PC-9 (cell line): ENCODE data around the gene ARHGEF37. TPM values are rescaled to one million over a fixed set of nuclear protein-coding genes. Genes with fewer than 3 reads are reported as not detected.
A peak's percentile ranks its signal among the peaks of the same experiment; 100 is the strongest.
"Not testable (repeated sequence)": the region's sequence is repeated elsewhere in the genome, so short reads cannot be mapped to it uniquely, and the experiment has no call there.

ENCODE experiments used
- BruUV-seq: library from RNA; stranded (reverse); fragments of 400-500 nt; replicated peaks from 2 replicates; lab custom pipeline; 2021; lab: Mats Ljungman, UMichigan
- CTCF ChIA-PET: fragments of 300-600 bp; sonication (Branson Sonifier 250); formaldehyde crosslinking; loops from one replicate; lab custom pipeline; 2022; ENCODE audit warnings: antibody characterized with exemption; lab: Charles Lee
- POLR2A ChIA-PET: fragments of 300-600 bp; sonication (Branson Sonifier 250); formaldehyde crosslinking; loops from one replicate; lab custom pipeline; 2022; ENCODE audit warnings: antibody characterized with exemption; ENCODE audit not compliant: unreplicated experiment; lab: Charles Lee
- DNase-seq, 2 experiments: peaks; one replicate each; pipeline versions ENCODE4 v3.0.0 to v3.0.0-alpha.2; 2015 to 2022; ENCODE audit warnings: mixed read lengths in 1 of 2
- H2AFZ ChIP-seq: fragments of 200-600 bp; sonication (generic); 2 replicates; pipeline ENCODE4 v1.8.1; 2017; ENCODE audit warnings: antibody characterized with exemption
- H3F3A ChIP-seq: fragments of 200-600 bp; sonication (generic); 2 replicates; pipeline ENCODE4 v1.8.1; 2017; ENCODE audit warnings: antibody characterized with exemption, mild to moderate bottlenecking, low read depth; ENCODE audit not compliant: insufficient read depth
- H3K27ac ChIP-seq: fragments of 200-600 bp; sonication (generic); 2 replicates; pipeline ENCODE4 v1.6.1; 2016; ENCODE audit warnings: mixed run types
- H3K27me3 ChIP-seq: fragments of 200-600 bp; sonication (generic); 2 replicates; pipeline ENCODE4 v1.6.1; 2016; ENCODE audit warnings: low read depth, mixed run types; ENCODE audit not compliant: insufficient read depth
- H3K36me3 ChIP-seq: fragments of 200-600 bp; sonication (generic); 2 replicates; pipeline ENCODE4 v1.6.1; 2016; ENCODE audit warnings: low read depth, mixed run types
- H3K4me1 ChIP-seq: fragments of 200-600 bp; sonication (generic); replicated peaks from 2 replicates; pipeline ENCODE4 v1.6.1; 2016; ENCODE audit warnings: mixed run types; ENCODE audit not compliant: insufficient read depth
- H3K4me2 ChIP-seq: fragments of 200-600 bp; sonication (generic); 2 replicates; pipeline ENCODE4 v1.6.1; 2017; ENCODE audit warnings: mixed run types
- H3K4me3 ChIP-seq: fragments of 200-600 bp; sonication (generic); 2 replicates; pipeline ENCODE4 v1.6.1; 2016; ENCODE audit warnings: mixed run types
- H3K79me2 ChIP-seq: fragments of 200-600 bp; sonication (generic); 2 replicates; pipeline ENCODE4 v1.6.1; 2017; ENCODE audit warnings: low read depth, mixed run types
- H3K9me2 ChIP-seq: fragments of 200-600 bp; sonication (generic); 2 replicates; pipeline ENCODE4 v1.8.1; 2017; ENCODE audit warnings: mild to moderate bottlenecking; ENCODE audit not compliant: insufficient read depth
- H3K9me3 ChIP-seq: fragments of 200-600 bp; sonication (generic); 2 replicates; pipeline ENCODE4 v1.8.1; 2016; ENCODE audit warnings: low read depth; ENCODE audit not compliant: insufficient read depth
- H4K20me1 ChIP-seq: fragments of 200-600 bp; sonication (generic); 2 replicates; pipeline ENCODE4 v1.8.1; 2017; ENCODE audit not compliant: insufficient read depth
- EZH2 ChIP-seq: fragments of 200-600 bp; sonication (generic); IDR thresholded peaks from 2 replicates; pipeline ENCODE4 v1.8.0; 2017; ENCODE audit warnings: antibody characterized with exemption, low read depth
- intact Hi-C: fragments of 100-400 bp; cut with micrococcal nuclease; formaldehyde crosslinking; loops from one replicate; pipeline ENCODE4 v1.10.0; 2022; ENCODE audit not compliant: unreplicated experiment
- total RNA-seq: library from RNA; stranded (reverse); gene quantifications from 2 replicates; pipeline ENCODE4 v1.2.3, GENCODE V29; 2021
- TF ChIP-seq, protein P1 (sequence below): fragments of 200-600 bp; sonication (generic); conservative IDR thresholded peaks from 2 replicates; pipeline ENCODE4 v1.6.1; 2017; ENCODE audit warnings: mixed run types, antibody characterized with exemption, mild to moderate bottlenecking, moderate library complexity

The ARHGEF37 gene
- total RNA-seq, 1 experiment from 2014 or later = 5.5 TPM

DNA sequence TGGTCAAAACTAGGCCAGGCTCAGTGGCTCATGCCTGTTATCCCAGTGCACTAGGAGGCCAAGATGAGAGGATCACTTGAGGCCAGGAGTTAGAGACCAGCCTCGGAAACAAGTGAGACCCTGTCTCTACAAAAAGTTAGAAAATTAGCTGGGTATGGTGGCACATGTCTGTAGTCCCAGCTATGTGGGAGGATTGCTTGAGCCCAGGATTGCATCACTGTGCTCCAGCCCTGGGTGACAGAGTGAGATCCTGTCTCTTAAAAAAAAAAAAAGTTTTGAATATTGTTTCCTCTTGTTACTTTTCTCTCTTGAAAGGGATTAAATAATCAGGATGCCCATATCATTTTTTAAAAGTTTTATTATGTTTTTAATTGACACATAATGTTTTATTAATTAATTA lies 7.6 kb downstream of the ARHGEF37 start:
- H3K36me3 ChIP-seq = no peaks in the 10 kb centered on the region
- ChIA-PET POLR2A (no interaction called here), CTCF (no interaction called here)
- intact Hi-C loops = no loop called here
- no peak overlapping the region for H3K4me3 ChIP-seq
- H4K20me1 ChIP-seq = no peaks in the 10 kb centered on the region
- no peaks in the 10 kb centered on the region for H3K27me3 ChIP-seq
- no peak overlapping the region for H2AFZ ChIP-seq
- peaks cover 20% of the 10 kb centered on the region for H3K4me1 ChIP-seq
- H3K4me2 ChIP-seq = no peak overlapping the region
- H3K9me2 ChIP-seq = no peaks in the 10 kb centered on the region
- H3K27ac ChIP-seq = no peak overlapping the region
- H3K79me2 ChIP-seq = no peaks in the 10 kb centered on the region
- peaks cover 15% of the 10 kb centered on the region for H3F3A ChIP-seq
- H3K9me3 ChIP-seq = peaks cover 6% of the 10 kb centered on the region; the same call in 1 of the 2 replicates
- DNase-seq = no peak
- BruUV-seq = no TSS peak
- TF ChIP-seq, protein P1, sequence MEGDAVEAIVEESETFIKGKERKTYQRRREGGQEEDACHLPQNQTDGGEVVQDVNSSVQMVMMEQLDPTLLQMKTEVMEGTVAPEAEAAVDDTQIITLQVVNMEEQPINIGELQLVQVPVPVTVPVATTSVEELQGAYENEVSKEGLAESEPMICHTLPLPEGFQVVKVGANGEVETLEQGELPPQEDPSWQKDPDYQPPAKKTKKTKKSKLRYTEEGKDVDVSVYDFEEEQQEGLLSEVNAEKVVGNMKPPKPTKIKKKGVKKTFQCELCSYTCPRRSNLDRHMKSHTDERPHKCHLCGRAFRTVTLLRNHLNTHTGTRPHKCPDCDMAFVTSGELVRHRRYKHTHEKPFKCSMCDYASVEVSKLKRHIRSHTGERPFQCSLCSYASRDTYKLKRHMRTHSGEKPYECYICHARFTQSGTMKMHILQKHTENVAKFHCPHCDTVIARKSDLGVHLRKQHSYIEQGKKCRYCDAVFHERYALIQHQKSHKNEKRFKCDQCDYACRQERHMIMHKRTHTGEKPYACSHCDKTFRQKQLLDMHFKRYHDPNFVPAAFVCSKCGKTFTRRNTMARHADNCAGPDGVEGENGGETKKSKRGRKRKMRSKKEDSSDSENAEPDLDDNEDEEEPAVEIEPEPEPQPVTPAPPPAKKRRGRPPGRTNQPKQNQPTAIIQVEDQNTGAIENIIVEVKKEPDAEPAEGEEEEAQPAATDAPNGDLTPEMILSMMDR = no peak
- no peak for TF ChIP-seq EZH2

DNA sequence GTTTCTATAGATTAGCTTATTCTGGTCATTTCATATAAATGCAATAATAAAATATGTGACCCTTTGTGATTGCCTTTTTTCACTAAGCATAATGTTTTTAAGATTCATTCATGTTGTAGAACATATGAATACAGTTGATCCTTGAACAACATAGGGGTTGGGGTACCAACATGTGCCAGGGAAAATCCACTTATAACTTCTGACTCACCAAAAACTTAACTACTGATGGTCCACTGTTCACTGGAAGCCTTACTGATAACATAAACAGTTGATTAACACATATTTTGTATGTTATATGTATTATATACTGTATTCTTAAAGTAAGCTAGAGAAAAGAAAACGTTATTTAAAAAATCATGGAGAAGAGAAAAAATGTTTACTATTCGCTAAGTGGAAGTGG lies 12.1 kb downstream of the ARHGEF37 start:
- peaks cover 10% of the 10 kb centered on the region for H3K4me1 ChIP-seq
- H3K79me2 ChIP-seq = no peaks in the 10 kb centered on the region
- H3K9me3 ChIP-seq = no peaks in the 10 kb centered on the region
- no peak overlapping the region for H2AFZ ChIP-seq
- TF ChIP-seq, protein P1 = no peak
- TF ChIP-seq EZH2 = no peak
- no peaks in the 10 kb centered on the region for H4K20me1 ChIP-seq
- no peaks in the 10 kb centered on the region; the same call in 1 of the 2 replicates for H3F3A ChIP-seq
- CTCF ChIA-PET = interaction anchor here (0.7 to 0.9 kb wide), 2 partner anchors 12 to 155 kb away, joined by 3 read pairs; no protein-coding TSS in a partner anchor
- intact Hi-C loops = no loop called here
- POLR2A ChIA-PET = no interaction called here
- no peak overlapping the region for H3K4me2 ChIP-seq
- no peak for DNase-seq
- H3K36me3 ChIP-seq = no peaks in the 10 kb centered on the region
- no peaks in the 10 kb centered on the region for H3K27me3 ChIP-seq
- H3K27ac ChIP-seq = no peak overlapping the region
- H3K9me2 ChIP-seq = no peaks in the 10 kb centered on the region
- H3K4me3 ChIP-seq = no peak overlapping the region
- BruUV-seq = no TSS peak

DNA sequence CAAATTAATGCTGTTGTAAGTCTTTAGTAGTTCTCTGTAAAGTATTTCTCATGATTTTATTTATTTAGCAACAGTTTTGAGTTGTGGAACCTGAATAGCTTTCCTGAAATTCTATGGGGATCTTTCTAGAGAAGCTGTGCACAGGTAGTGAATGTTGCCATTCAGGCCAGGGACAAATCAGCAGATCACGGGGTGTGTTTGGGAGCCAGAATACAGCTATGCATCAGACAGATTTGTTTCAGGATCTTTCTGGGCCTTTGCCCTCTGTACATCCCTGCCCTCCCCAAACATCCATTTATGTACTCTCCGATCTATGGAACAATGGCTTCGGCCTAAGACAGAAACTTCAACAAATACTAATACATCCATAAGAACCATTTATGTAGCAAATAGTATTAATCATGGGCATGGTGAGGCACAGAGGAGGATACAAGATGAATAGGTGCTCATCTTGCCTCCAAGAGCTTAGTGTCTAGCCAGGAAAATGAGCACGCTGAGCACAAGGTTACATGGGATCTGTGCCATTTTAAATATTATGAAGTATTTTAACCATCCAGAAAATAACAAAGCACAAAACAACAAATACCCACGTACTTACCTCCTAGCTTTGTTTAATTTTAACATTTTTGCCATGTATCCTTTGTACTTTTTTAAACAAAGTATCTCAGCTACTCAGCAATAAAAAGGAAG lies 13.1 kb downstream of the ARHGEF37 start:
- Histone ChIP-seq H3K9me2 (no peaks in the 10 kb centered on the region), H4K20me1 (no peaks in the 10 kb centered on the region), H3K4me2 (0 out of 2 replicates have a peak overlapping the region, but pooled peaks have one; percentile 7), H3K4me1 (peaks cover 10% of the 10 kb centered on the region), H3F3A (no peaks in the 10 kb centered on the region; the same call in 1 of the 2 replicates), H3K79me2 (no peaks in the 10 kb centered on the region), H2AFZ (peak overlapping the region; percentile 50; the same call in 1 of the 2 replicates), H3K27ac (no peak overlapping the region), H3K4me3 (no peak overlapping the region), H3K9me3 (no peaks in the 10 kb centered on the region), H3K27me3 (no peaks in the 10 kb centered on the region), H3K36me3 (no peaks in the 10 kb centered on the region)
- ChIA-PET POLR2A (interaction anchor here (0.7 kb wide), 1 partner anchor 196 kb away, joined by 4 read pairs; no protein-coding TSS in a partner anchor), CTCF (interaction anchor here (0.5 to 1.1 kb wide), 2 partner anchors 11 to 120 kb away, joined by 4 to 8 read pairs; no protein-coding TSS in a partner anchor)
- no TSS peak for BruUV-seq
- intact Hi-C loops = no loop called here
- no peak for TF ChIP-seq EZH2
- TF ChIP-seq, protein P1 = no peak
- DNase-seq = no peak

DNA sequence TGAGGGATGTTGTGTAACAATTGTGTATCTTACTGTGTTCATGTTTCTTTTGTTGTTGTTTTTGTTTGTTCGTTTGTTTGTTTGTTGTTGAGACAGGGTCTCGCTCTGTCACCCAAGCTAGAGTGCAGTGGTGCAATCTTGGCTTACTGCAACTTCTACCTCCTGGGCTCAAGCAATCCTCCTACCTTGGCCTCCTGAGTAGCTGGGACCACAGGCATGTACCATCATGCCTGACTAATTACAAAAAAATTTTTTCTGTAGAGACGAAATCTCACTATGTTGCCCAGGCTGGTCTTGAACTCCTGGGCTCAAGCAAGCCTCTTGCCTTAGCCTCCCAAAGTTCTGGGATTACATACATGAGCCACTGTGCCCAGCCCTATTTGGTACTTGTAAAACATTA lies 13.8 kb downstream of the ARHGEF37 start:
- Histone ChIP-seq H3K4me2 (0 out of 2 replicates have a peak overlapping the region, but pooled peaks have one; percentile 7), H2AFZ (peak overlapping the region; percentile 50; the same call in 1 of the 2 replicates), H3K4me1 (peaks cover 10% of the 10 kb centered on the region)
- H3K27ac ChIP-seq, H3F3A ChIP-seq, H3K4me3 ChIP-seq, BruUV-seq, POLR2A ChIA-PET, H3K9me3 ChIP-seq, H3K27me3 ChIP-seq, H3K79me2 ChIP-seq, DNase-seq, H3K9me2 ChIP-seq, H4K20me1 ChIP-seq, intact Hi-C loops, H3K36me3 ChIP-seq: not testable (repeated sequence)
- CTCF ChIA-PET = interaction anchor here (0.6 to 1.1 kb wide), 2 partner anchors 9 to 10 kb away, joined by 3 to 4 read pairs; no protein-coding TSS in a partner anchor
